ENCODE data around the gene DTNB.
"Not testable (repeated sequence)": the region's sequence is repeated elsewhere in the genome, so short reads cannot be mapped to it uniquely, and the experiment has no call there.

DTNB gene

GRCh38 chr2:25446122-25446521 lies 227.3 kb downstream of the DTNB start:
- DNase-seq: no peak

GRCh38 chr2:25445464-25445863 lies 227.9 kb downstream of the DTNB start:
- DNase-seq: no peak

- no peak for DNase-seq
Observed at GRCh38 chr2:25444608-25445270, 228.6 kb downstream of the DTNB start.

- no peak for DNase-seq
Observed at GRCh38 chr2:25443766-25444165, 229.6 kb downstream of the DTNB start.

- no peak for DNase-seq
Observed at GRCh38 chr2:25441353-25441752, 232.0 kb downstream of the DTNB start.

GRCh38 chr2:25438793-25439192 lies 234.6 kb downstream of the DTNB start:
- no peak for DNase-seq

- no peak for DNase-seq
Observed at GRCh38 chr2:25437881-25438662, 235.3 kb downstream of the DTNB start.

- no peak for DNase-seq
Observed at GRCh38 chr2:25435421-25435820, 238.0 kb downstream of the DTNB start.

- no peak for DNase-seq
Observed at GRCh38 chr2:25431604-25432003, 241.8 kb downstream of the DTNB start.

- DNase-seq: no peak
Observed at GRCh38 chr2:25430556-25430955, 242.8 kb downstream of the DTNB start.

- DNase-seq: no peak
Observed at GRCh38 chr2:25426326-25426725, 247.1 kb downstream of the DTNB start.

- DNase-seq: no peak
Observed at GRCh38 chr2:25424426-25425028, 248.8 kb downstream of the DTNB start.

- DNase-seq: no peak
Observed at GRCh38 chr2:25421820-25422411, 251.5 kb downstream of the DTNB start.

- DNase-seq: no peak
Observed at GRCh38 chr2:25421289-25421688, 252.1 kb downstream of the DTNB start.

- DNase-seq: no peak
Observed at GRCh38 chr2:25420820-25421237, 252.5 kb downstream of the DTNB start.

- DNase-seq: no peak
Observed at GRCh38 chr2:25419678-25420242, 253.6 kb downstream of the DTNB start.

GRCh38 chr2:25418944-25419677 lies 254.3 kb downstream of the DTNB start:
- no peak for DNase-seq

GRCh38 chr2:25417715-25418369 lies 255.5 kb downstream of the DTNB start:
- no peak for DNase-seq

GRCh38 chr2:25416674-25417073 lies 256.7 kb downstream of the DTNB start:
- DNase-seq: no peak

- DNase-seq: no peak
Observed at GRCh38 chr2:25414781-25415180, 258.6 kb downstream of the DTNB start.

GRCh38 chr2:25413409-25413808 lies 260.0 kb downstream of the DTNB start:
- not testable (repeated sequence) for DNase-seq

GRCh38 chr2:25411753-25412152 lies 261.6 kb downstream of the DTNB start:
- no peak for DNase-seq
